Fibroblast of peridontal ligament (primary cell): ENCODE measurements around the gene BTRC.
A peak's percentile ranks its signal among the peaks of the same experiment; 100 is the strongest.

Experiments
- DNase-seq: peaks from one replicate; pipeline ENCODE4 v3.0.0-alpha.2; 2010; ENCODE audit errors: extremely low read depth

BTRC gene

GRCh38 chr10:101444058-101444898 is 90.3 kb downstream of the BTRC start:
- peak; percentile 17 for DNase-seq

GRCh38 chr10:101446071-101446470 is 92.1 kb downstream of the BTRC start:
- no peak for DNase-seq

- DNase-seq: no peak
Observed at GRCh38 chr10:101446947-101447346, 93.0 kb downstream of the BTRC start.

GRCh38 chr10:101447477-101447876 is 93.5 kb downstream of the BTRC start:
- no peak for DNase-seq

GRCh38 chr10:101450277-101451080 is 96.5 kb downstream of the BTRC start:
- no peak for DNase-seq

GRCh38 chr10:101451261-101451660 is 97.3 kb downstream of the BTRC start:
- DNase-seq: no peak

GRCh38 chr10:101451667-101452069 is 97.7 kb downstream of the BTRC start:
- no peak for DNase-seq

- DNase-seq: no peak
Observed at GRCh38 chr10:101452176-101452575, 98.2 kb downstream of the BTRC start.

GRCh38 chr10:101452593-101452992 is 98.6 kb downstream of the BTRC start:
- DNase-seq: no peak

- DNase-seq: peak; percentile 5
Observed at GRCh38 chr10:101453318-101453717, 99.4 kb downstream of the BTRC start.

GRCh38 chr10:101453791-101454718 is 100.1 kb downstream of the BTRC start:
- DNase-seq: peak; percentile 6

GRCh38 chr10:101458869-101459268 is 104.9 kb downstream of the BTRC start:
- DNase-seq: no peak

- DNase-seq: no peak
Observed at GRCh38 chr10:101464082-101464481, 110.1 kb downstream of the BTRC start.

GRCh38 chr10:101464599-101464998 is 110.6 kb downstream of the BTRC start:
- DNase-seq: no peak

- peak; percentile 10 for DNase-seq
Observed at GRCh38 chr10:101466016-101466912, 112.3 kb downstream of the BTRC start.

GRCh38 chr10:101467286-101467770 is 113.4 kb downstream of the BTRC start:
- peak; percentile 78 for DNase-seq

GRCh38 chr10:101468159-101468558 is 114.2 kb downstream of the BTRC start:
- DNase-seq: no peak

GRCh38 chr10:101476383-101476782 is 122.4 kb downstream of the BTRC start:
- DNase-seq: no peak

GRCh38 chr10:101478956-101479355 is 125.0 kb downstream of the BTRC start:
- no peak for DNase-seq

- no peak for DNase-seq
Observed at GRCh38 chr10:101481256-101481655, 127.3 kb downstream of the BTRC start.

GRCh38 chr10:101482568-101482967 is 128.6 kb downstream of the BTRC start:
- no peak for DNase-seq
